Measurements from ENCODE around the gene IPO7.
"Not testable (repeated sequence)": the region's sequence is repeated elsewhere in the genome, so short reads cannot be mapped to it uniquely, and the experiment has no call there.

The IPO7 gene

GRCh38 chr11:9399466-9399865 lies 15.0 kb downstream of the IPO7 start:
- no peak for DNase-seq

GRCh38 chr11:9401884-9402283 lies 17.4 kb downstream of the IPO7 start:
- DNase-seq, result not testable (repeated sequence)

DNA sequence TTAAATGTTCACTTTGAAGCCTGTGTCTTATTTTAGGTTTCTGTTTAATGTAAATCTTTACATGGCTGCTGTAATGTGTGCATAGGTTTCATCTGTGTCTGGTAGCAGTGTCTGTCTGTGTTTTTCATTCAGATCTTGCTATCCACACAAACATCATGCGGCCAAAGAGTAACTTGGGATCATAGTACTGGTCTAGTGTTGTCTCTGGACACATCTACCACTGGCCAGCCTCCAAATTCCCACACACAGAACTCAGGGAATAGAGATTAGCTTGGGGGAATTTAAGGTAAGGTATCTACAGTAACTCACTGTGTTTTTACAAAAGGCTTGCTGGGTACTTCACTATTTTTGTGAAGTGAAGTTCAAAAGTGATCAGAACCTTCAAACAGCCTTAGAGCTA lies 44.3 kb downstream of the IPO7 start:
- no peak for DNase-seq

- no peak for DNase-seq
These were observed 54.2 kb downstream of the IPO7 start for GRCh38 chr11:9438611-9439010.

DNA sequence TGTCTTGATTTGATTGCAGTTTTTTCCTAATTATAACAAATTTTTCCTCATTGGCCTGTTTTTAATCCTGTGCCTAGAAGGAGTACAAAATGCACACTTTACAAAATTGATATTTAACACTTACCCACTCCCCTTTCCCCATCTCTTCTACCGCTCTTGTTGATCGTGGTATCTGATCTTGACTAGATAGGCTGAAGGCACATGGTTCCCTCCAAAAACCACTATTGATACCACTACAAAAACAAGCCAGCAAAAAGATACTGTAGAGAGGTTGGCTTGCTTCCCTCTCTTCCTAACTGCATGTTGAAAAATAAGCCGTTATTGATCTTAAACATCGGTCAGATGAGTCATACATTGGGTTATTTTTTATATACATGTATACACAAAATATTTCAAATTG lies 61.8 kb downstream of the IPO7 start:
- DNase-seq, result no peak

DNA sequence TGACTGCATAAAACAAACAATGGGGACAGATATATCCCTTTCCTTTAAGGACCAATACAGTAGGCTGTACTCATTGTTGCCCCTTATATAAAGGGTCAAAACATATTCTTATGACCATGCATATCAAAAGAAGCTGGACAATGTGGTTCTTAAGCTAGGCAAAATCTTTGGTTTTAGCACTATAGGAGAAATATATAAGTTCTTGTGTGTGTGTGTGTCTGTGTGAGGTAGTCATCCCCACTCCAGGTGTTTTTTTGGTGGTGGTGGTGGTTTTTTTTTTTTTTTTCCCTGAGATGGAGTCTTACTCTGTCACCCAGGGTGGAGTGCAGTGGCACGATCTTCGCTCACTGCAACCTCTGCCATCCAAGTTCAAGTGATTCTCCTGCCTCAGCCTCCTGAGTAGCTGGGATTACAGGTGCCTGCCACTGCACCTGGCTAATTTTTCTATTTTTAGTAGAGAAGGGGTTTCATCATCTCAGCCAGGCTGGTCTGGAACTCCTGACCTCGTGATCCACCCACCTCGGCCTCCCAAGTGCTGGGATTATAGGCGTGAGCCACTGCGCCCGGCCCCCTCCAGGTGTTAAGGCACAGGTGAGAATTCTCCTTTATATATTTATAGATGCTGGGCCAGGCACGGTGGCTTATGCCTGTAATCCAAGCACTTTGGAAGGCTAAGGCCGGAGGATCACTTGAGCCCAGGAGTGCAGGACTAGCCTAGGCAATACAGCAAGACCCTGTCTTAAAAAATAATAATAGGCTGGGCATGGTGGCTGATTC lies 64.3 kb downstream of the IPO7 start:
- DNase-seq, result no peak

DNA sequence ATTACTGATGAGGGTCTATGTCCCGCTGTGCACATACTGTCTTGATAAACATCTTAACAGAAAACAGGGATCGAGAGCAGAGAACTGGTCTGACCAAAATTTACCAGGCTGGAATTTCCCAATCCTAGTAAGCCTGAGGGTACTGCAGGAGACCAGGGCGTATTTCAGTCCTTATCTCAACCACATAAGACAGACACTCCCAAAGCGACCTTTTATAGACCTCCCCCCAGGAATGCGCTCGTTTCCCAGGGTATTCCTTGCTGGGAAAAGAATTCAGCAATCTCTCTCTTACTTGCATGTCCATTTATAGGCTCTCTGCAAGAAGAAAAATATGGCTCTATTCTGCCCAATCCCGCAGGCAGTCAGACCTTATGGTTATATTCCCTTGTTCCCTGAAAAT lies 67.6 kb downstream of the IPO7 start:
- DNase-seq, result not testable (repeated sequence)

DNA sequence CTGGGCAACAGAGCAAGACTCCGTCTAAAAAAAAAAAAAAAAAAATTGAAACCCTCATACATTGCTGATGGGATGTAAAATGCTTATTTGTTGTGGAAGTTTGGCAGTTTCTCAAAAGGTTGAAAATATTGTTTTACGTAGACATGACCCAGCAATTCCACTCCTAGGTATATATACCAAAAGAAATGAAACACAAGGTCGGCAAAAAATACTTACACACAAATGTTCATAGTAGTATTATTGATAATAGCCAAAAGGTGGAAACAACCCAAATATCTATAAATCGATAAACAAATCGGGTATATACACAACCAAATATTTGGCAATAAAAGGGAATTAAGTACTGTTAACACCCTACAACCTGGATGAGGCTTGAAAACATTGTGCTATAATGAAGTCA lies 71.3 kb downstream of the IPO7 start:
- DNase-seq, result no peak

GRCh38 chr11:9459667-9460321 lies 75.3 kb downstream of the IPO7 start:
- DNase-seq, result peak in 1 of 2 experiments; percentile 71

- DNase-seq, result peak; percentile 99 to 100
These were observed 76.0 kb downstream of the IPO7 start, which contains the start of gene ZNF143 for GRCh38 chr11:9460322-9461062. Gene ZNF143 (plus strand): TSS chr11:9461012. CDS start chr11:9471309, 10,297 bp downstream.

DNA sequence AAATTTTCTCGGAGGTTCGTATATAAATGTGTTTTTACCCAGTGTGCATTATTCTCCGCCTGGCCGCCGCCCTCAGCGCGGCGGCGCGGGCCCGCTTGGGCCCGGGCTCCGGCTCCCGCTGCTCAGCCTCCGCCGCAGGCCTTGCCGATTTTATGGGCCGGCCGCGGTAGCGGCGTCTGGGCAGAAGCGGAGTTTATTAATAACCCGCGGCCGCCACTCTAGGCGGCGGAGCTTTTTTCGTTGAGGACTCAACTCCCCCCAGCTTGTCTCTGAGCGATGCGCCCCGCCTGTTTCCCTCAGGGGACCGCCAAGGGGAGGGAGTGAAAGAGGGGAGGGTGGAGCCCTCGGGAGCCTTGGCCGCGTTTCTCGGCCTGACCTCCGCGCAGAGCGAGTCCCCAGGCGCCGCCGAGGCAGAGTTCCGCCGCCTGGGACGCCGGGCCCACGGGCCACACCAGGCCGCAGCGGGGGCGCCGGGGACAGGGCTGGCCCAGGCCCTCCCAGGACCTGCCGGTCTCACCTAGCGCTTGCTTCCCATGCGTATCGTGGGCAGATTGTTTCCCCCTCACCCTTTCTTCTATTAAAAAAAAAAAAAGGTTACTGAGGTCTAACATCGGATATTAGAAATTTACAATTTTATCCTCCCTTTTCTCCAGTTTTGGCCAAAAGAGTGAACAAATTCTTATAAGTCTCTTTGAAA lies 76.8 kb downstream of the IPO7 start:
- DNase-seq, result peak; percentile 88 to 96

DNA sequence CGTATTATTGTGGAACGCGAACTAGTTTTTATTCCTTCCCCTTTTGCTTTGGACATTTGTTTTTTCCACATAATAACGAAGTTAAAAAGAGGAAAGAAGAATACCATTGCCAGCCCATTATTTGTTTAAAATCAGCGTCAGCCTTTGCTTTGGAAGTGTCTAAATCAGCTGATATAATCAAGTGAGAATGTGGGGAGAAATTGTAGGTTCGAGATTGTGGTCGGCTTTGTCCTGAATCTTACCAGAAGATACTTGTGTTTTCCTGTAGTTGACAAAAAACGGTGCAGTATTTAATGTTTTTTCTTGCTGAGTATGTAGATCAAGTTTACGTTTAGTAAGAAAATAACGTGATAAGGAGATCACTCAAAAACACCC lies 77.3 kb downstream of the IPO7 start:
- no peak for DNase-seq

DNA sequence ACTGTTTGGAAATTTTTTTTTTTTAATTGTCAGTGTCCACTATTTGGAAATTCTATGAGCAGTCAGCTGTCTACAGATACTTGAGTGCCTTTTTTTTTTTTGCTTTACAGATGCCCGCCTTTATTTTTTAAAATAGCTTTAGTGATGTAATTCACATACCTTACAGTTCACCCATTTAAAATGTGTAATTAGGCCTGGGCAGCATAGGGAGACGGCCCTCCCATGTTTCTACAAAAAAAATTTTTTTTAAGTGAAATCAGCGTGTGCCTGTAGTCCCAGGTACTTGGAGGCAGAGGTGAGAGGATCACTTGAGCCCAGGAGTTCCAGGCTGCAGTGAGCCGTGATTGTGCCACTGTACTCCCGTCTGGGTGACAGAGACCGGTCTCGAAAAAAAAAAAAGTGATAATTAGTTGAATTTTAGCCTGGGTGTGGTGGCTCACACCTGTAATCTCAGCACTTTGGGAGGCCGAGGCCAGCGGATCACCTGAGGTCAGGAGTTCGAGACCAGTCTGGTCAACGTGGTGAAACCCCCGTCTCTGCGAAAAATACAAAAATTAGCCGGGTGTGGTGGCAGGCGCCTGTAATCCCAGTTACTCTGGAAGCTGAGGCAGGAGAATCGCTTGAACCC lies 77.8 kb downstream of the IPO7 start:
- DNase-seq, result no peak

DNA sequence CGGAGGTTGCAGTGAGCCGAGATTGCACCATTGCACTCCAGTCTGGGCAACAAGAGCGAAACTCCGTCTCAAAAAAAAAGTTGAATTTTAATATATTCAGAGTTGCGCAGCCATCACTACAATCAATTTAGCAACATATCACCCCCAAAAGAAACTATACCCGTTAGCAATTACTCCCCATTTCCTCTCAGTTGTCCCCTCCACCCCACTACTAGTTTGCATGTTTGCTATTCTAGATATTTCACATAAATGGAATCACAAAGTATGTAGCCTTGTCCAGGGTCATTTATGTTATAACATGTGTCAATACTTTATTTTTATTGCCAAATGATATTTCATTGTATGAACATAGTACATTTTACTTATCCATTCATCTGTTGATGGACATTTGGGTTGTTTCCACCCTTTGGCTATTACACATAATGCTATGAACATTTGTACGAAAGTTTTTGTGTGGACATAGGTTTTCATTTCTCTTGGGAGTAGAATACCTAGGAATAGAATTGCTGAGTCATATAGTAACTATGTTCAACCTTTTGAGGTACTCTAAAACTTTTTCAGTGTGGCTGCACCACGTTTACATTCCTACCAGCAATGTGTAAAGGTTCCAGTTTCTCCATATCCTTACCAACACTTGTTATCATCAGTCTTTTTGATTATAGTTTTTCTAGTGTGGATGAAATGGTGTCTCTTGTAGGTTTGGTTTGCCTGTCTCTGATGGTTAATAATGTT lies 78.5 kb downstream of the IPO7 start:
- no peak for DNase-seq

DNA sequence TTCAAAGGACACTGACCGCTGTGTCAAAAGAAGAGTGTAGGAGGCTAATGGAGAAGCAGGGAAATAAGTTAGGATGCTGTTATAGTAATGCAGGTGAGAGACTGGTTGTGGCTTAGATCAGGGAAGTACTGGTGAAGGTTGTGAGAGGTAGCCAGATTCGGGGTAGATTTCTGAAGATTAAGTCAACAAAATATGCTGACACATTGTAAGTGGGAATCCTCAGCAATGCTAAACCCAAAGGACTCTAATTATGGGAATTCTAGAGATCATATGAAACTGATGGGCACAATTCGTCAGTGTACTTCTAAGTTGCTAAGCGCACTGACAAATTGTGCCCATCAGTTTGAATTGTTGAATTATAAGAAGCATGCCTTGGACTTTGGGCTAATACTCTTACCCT lies 86.3 kb downstream of the IPO7 start:
- DNase-seq, result no peak

- peak; percentile 8 to 9 for DNase-seq
These were observed 89.0 kb downstream of the IPO7 start for GRCh38 chr11:9473408-9473807.

GRCh38 chr11:9479899-9480298 lies 95.4 kb downstream of the IPO7 start:
- no peak for DNase-seq

GRCh38 chr11:9489080-9489765 lies 104.8 kb downstream of the IPO7 start:
- DNase-seq, result no peak

- DNase-seq, result no peak
These were observed 105.9 kb downstream of the IPO7 start for GRCh38 chr11:9490376-9490775.

- no peak for DNase-seq
These were observed 109.0 kb downstream of the IPO7 start for GRCh38 chr11:9493492-9493891.

- no peak for DNase-seq
These were observed 109.9 kb downstream of the IPO7 start for GRCh38 chr11:9494316-9494715.

Data from NCI-H187 (cell line).